Keratinocyte (primary cell): ENCODE results near the gene GBX2. TPM values are rescaled to one million over a fixed set of nuclear protein-coding genes. Genes with fewer than 3 reads are reported as not detected.

ENCODE experiments used
- DNase-seq: peaks from one replicate; pipeline ENCODE4 v3.0.0-alpha.2; 2011; ENCODE audit warnings: low read depth, missing footprints, low spot score
- FAIRE-seq: peaks from 2 replicates; lab custom pipeline; 2011; peaks lifted over from hg19 to GRCh38; lab: Jason Lieb, UNC
- H2AFZ ChIP-seq: 2 replicates; pipeline ENCODE4 v1.6.0; 2012; ENCODE audit warnings: low read length, control low read depth, inconsistent platforms; ENCODE audit not compliant: control insufficient read depth
- H3K27ac ChIP-seq: 2 replicates; pipeline ENCODE4 v1.5.1; 2011; ENCODE audit warnings: low read length; ENCODE audit not compliant: control insufficient read depth, insufficient read depth
- H3K27me3 ChIP-seq: 3 replicates; pipeline ENCODE4 v1.6.0; 2011; ENCODE audit warnings: low read length; ENCODE audit not compliant: control insufficient read depth, insufficient read depth; ENCODE audit errors: extremely low read depth
- H3K36me3 ChIP-seq, 2 experiments: 2 replicates in 1 of 2; 3 replicates in 1 of 2; pipeline ENCODE4 v1.5.1; 2011; ENCODE audit warnings: low read length in 2 of 2, mild to moderate bottlenecking in 1 of 2; ENCODE audit not compliant: control insufficient read depth in 2 of 2, insufficient read depth in 2 of 2; ENCODE audit errors: extremely low read depth in 1 of 2
- H3K4me1 ChIP-seq: 3 replicates; pipeline ENCODE4 v1.5.1; 2011; ENCODE audit warnings: low read length; ENCODE audit not compliant: control insufficient read depth, insufficient read depth; ENCODE audit errors: extremely low read depth
- H3K4me2 ChIP-seq: 3 replicates; pipeline ENCODE4 v1.6.0; 2011; ENCODE audit warnings: low read depth, low read length; ENCODE audit not compliant: control insufficient read depth, insufficient read depth; ENCODE audit errors: extremely low read depth
- H3K4me3 ChIP-seq, 3 experiments: fragments of 200-600 bp in 1 of 3; sonication (generic) in 1 of 3; 2 replicates in 2 of 3; 3 replicates in 1 of 3; pipeline ENCODE4 v1.5.1; 2011 to 2016; ENCODE audit warnings: low read length in 3 of 3, mild to moderate bottlenecking in 3 of 3, control low read depth in 2 of 3, inconsistent platforms in 1 of 3, low read depth in 1 of 3, mixed read lengths in 1 of 3, mixed run types in 1 of 3, moderate library complexity in 1 of 3; ENCODE audit not compliant: control insufficient read depth in 2 of 3, insufficient read depth in 2 of 3; ENCODE audit errors: extremely low read depth in 1 of 3
- H3K79me2 ChIP-seq: 2 replicates; pipeline ENCODE4 v1.6.0; 2012; ENCODE audit warnings: low read length; ENCODE audit not compliant: control insufficient read depth, insufficient read depth
- H3K9ac ChIP-seq: 3 replicates; pipeline ENCODE4 v1.6.0; 2011; ENCODE audit warnings: low read length; ENCODE audit not compliant: control insufficient read depth, insufficient read depth; ENCODE audit errors: extremely low read depth
- H3K9me1 ChIP-seq: 3 replicates; pipeline ENCODE4 v1.6.0; 2011; ENCODE audit warnings: low read length; ENCODE audit not compliant: control insufficient read depth, insufficient read depth; ENCODE audit errors: extremely low read depth
- H3K9me3 ChIP-seq: 2 replicates; pipeline ENCODE4 v1.5.1; 2012; ENCODE audit warnings: low read depth, low read length; ENCODE audit not compliant: control insufficient read depth
- H4K20me1 ChIP-seq: 3 replicates; pipeline ENCODE4 v1.6.0; 2011; ENCODE audit warnings: low read length; ENCODE audit not compliant: control insufficient read depth, insufficient read depth; ENCODE audit errors: extremely low read depth
- CTCF ChIP-seq, 3 experiments: IDR thresholded peaks in 1 of 3; conservative IDR thresholded peaks in 1 of 3; optimal IDR thresholded peaks in 1 of 3; 2 replicates in 2 of 3; 3 replicates in 1 of 3; pipeline versions ENCODE3 to v1.5.1; 2011; ENCODE audit warnings: low read length in 3 of 3, mild to moderate bottlenecking in 3 of 3, moderate library complexity in 2 of 3, control low read depth in 1 of 3, inconsistent platforms in 1 of 3; ENCODE audit not compliant: insufficient read depth in 2 of 3; ENCODE audit errors: extremely low read depth in 1 of 3
- EZH2 ChIP-seq: IDR thresholded peaks from one replicate; pipeline ENCODE4 v1.6.1; 2012; ENCODE audit warnings: inconsistent platforms, mild to moderate bottlenecking, low read length, moderate library complexity
- dilution Hi-C: fragments of 300-500 bp; cut with MboI; formaldehyde crosslinking; loops from one replicate; pipeline ENCODE4 v1.7.0; 2020; ENCODE audit warnings: low sequenced_read_pairs; ENCODE audit not compliant: extremely low pct_ligation_motif_present
- polyA plus RNA-seq, 5 experiments: library from polyadenylated mRNA; depleted of rRNA in 3 of 5; stranded (reverse) in 3 of 5; stranded (forward) in 1 of 5; unstranded in 1 of 5; fragments of >200 nt; gene quantifications; 1 replicate in 1 of 5; 2 replicates in 3 of 5; 3 replicates in 1 of 5; pipeline versions ENCODE4 v1.2.1 to v1.2.3, GENCODE V29; 2011 to 2012; ENCODE audit warnings: missing spikeins in 2 of 5, low read depth in 1 of 5, low replicate concordance in 1 of 5

The GBX2 gene
- polyA plus RNA-seq, 1 donor (not counting 4 experiments of a cell fraction or from before 2014, with no cell fraction given), result 0.17 TPM

- no peak overlapping the region for H3K4me2 ChIP-seq
- H3K27ac ChIP-seq, result no peak overlapping the region
- TF ChIP-seq CTCF (optimal IDR thresholded peaks at IDR 0.05 in 1 of 3, IDR thresholded peaks at IDR 0.05 in 1 of 3, conservative IDR thresholded peaks at IDR 0.05 in 1 of 3; ENCODE audit: extremely low read depth in 1 of 3, insufficient read depth in 2 of 3, low read length in 3 of 3), result no peak
- no peak for TF ChIP-seq EZH2
- H2AFZ ChIP-seq, result no peak overlapping the region
- H3K9me1 ChIP-seq, result no peaks in the 10 kb centered on the region
- no peaks in the 10 kb centered on the region for H4K20me1 ChIP-seq
- H3K9ac ChIP-seq, result no peak overlapping the region
- no peaks in the 10 kb centered on the region for H3K27me3 ChIP-seq
- H3K9me3 ChIP-seq, result no peaks in the 10 kb centered on the region
- H3K4me1 ChIP-seq, result no peaks in the 10 kb centered on the region
- peaks cover 0 to 3% of the 10 kb centered on the region in 2 experiments for H3K36me3 ChIP-seq
- no peak overlapping the region for H3K4me3 ChIP-seq
- FAIRE-seq, result no peak
- no peak for DNase-seq
- dilution Hi-C loops, result no loop called here
- no peaks in the 10 kb centered on the region for H3K79me2 ChIP-seq
These were observed 42.6 kb downstream of the GBX2 start for GRCh38 chr2:236125541-236125940.

GRCh38 chr2:236124182-236124893, 43.8 kb downstream of the GBX2 start:
- H3K4me2 ChIP-seq, result no peak overlapping the region
- no peak overlapping the region for H3K9ac ChIP-seq
- no peak for DNase-seq
- H3K9me1 ChIP-seq, result no peaks in the 10 kb centered on the region
- H3K4me1 ChIP-seq, result no peaks in the 10 kb centered on the region
- H3K36me3 ChIP-seq, result peaks cover 0 to 3% of the 10 kb centered on the region in 2 experiments
- no peaks in the 10 kb centered on the region for H3K9me3 ChIP-seq
- no peaks in the 10 kb centered on the region for H3K79me2 ChIP-seq
- H4K20me1 ChIP-seq, result no peaks in the 10 kb centered on the region
- no peak overlapping the region for H2AFZ ChIP-seq
- no peak for FAIRE-seq
- no peaks in the 10 kb centered on the region for H3K27me3 ChIP-seq
- no peak overlapping the region for H3K4me3 ChIP-seq
- no peak overlapping the region for H3K27ac ChIP-seq
- no peak for TF ChIP-seq CTCF (optimal IDR thresholded peaks at IDR 0.05 in 1 of 3, IDR thresholded peaks at IDR 0.05 in 1 of 3, conservative IDR thresholded peaks at IDR 0.05 in 1 of 3; ENCODE audit: extremely low read depth in 1 of 3, insufficient read depth in 2 of 3, low read length in 3 of 3)
- TF ChIP-seq EZH2, result no peak
- dilution Hi-C loops, result no loop called here
